Pons (tissue), 1 donor: Measurements from ENCODE around the gene CLDN15.
"Not testable (repeated sequence)": the region's sequence is repeated elsewhere in the genome, so short reads cannot be mapped to it uniquely, and the experiment has no call there.

ENCODE experiments used
- DNase-seq: peaks from one replicate; pipeline ENCODE4 v3.0.0-alpha.2; 2016; ENCODE audit warnings: low spot score

The CLDN15 gene

GRCh38 chr7:101200504-101200861, 37.1 kb downstream of the CLDN15 start:
- no peak for DNase-seq

DNA sequence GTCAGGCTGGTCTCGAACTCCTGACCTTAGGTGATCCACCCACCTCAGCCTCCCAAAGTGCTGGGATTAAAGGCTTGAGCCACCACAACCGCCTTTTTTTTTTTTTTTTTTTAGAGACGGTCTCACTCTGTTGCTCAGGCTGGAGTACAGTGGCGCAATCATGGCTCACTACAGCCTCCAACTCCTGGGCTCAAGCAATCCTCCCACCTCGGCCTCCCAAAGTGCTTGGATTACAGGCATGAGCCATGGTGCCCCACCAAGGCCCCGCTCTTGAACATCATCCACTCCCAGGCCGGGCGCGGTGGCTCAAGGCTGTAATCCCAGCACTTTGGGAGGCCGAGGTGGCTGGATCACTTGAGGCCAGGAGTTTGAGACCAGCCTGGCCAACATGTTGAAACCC, 38.1 kb downstream of the CLDN15 start:
- DNase-seq = not testable (repeated sequence)

- DNase-seq = no peak
Measured at GRCh38 chr7:101198476-101198875, 39.1 kb downstream of the CLDN15 start.

DNA sequence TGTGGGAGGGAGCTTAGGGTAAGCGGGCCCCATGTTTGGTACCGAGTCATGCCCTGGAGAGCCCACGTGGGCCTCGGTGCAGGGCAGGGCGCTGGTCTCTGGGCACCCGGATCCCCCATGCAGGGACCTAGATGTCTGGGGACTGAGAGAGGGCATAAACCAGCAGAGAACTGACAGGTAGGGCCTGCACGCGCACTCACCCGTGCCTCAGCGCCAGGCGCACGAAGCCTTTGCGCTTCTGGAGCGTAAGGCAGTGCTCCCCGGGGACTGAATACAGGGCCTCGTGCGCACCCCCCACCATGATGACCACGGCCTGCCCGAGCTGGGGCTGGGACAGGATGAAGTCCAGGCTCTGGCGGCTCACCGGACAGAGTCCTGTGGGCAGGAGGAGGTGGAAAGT, 39.6 kb downstream of the CLDN15 start:
- no peak for DNase-seq

DNA sequence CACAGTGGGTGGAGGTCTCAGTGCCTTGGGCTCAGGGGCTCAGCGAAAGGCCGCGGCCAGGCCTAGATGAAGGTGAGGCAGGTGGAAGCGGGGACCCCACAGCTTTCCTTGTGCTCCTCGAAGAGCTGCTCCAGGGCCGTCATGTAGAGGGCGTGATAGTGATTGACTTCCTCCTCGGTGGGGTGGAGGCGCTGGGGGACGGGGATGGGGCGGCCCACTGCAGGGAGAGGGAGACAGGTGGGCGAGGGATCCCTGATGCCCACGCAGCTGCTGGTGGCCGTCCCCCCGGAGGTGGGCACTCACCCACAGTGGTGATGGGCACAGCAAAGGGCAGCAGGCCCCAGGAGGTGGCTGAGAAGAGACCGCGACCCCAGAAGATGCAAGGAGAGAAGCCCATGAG, 41.7 kb downstream of the CLDN15 start:
- DNase-seq = no peak

GRCh38 chr7:101189109-101189508, 48.5 kb downstream of the CLDN15 start:
- DNase-seq = no peak

DNA sequence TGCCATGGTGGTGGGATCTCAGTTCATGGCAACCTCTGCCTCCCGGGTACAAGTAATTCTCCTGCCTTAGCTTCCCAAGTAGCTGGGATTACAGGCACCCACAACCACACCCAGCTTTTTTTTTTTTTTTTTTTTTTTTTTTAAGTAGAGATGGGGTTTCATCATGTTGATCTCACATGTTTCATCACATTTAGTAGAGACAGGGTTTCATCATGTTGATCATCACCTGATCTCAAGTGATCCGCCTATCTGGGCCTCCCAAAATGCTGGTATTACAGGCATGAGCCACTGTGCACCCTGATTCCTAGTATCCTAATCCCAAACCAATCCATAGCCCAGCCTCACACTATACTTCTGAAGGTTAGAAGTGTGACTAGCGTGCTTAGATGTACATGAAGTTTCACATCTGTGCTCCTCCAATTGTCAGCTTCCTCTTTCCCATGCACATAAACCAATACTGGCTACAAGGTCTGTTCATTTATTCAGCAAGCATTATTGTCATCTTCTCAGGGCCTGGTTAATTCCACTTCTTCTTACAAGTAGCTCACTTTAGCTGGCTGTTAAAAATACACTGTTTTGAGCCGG, 50.7 kb downstream of the CLDN15 start:
- DNase-seq = no peak

DNA sequence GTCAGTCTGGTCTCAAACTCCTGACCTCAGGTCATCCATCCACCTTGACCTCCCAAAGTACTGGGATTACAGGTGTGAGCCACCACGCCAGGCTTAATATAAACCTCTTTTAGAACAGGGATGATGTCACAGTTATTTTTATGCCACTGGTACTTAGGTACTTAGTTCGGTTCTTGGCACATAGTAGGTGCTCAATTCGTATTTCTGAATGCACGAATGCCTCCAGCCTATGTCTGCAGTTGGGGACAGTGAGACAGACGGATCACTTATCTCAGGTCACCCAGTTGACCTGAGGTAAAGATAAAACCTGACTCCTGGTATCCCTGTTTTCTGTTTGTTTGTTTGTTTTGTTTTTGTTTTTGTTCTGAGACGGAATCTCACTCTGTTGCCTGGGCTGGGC, 51.4 kb downstream of the CLDN15 start:
- DNase-seq = no peak

GRCh38 chr7:101185258-101185839, 52.3 kb downstream of the CLDN15 start:
- DNase-seq = no peak
